ENCODE data around the gene ACSBG1.

Gene ACSBG1

DNA sequence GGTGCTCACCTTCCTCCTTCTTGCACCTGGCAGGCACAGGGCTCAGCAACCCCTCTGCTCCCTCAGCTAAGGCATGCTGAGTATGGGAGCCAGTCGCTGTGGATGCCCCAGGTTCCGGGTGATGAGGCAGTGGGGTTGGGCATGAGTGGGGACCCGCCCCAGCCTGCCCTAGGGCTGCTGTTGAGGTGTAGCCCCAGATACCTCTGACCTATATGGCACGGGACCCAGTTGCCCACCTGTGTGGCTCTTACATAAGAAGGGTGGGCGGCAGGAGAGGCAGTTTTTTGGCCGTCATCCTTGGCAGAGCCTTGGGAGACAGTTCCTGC, 21.0 kb downstream of the ACSBG1 start:
- TF ChIP-seq EZH2 (IDR thresholded peaks at IDR 0.05; ENCODE audit: borderline replicate concordance, low read depth, low read length, severe bottlenecking) (no peak), CTCF (IDR thresholded peaks at IDR 0.05; ENCODE audit: borderline replicate concordance, extremely low read depth, low read length, poor library complexity, severe bottlenecking) (no peak)
- no peaks in the 10 kb centered on the region for H3K9me3 ChIP-seq (ENCODE audit: insufficient read depth, low read length, severe bottlenecking)
- H3K4me2 ChIP-seq (ENCODE audit: insufficient read depth, low read length): no peak overlapping the region
- no peak overlapping the region for H2AFZ ChIP-seq (ENCODE audit: low read depth, low read length)
- H3K79me2 ChIP-seq (ENCODE audit: insufficient read depth, low read length): no peaks in the 10 kb centered on the region
- no peak overlapping the region for H3K9ac ChIP-seq (ENCODE audit: low read depth, low read length)
- H3K36me3 ChIP-seq (ENCODE audit: insufficient read depth, low read length): no peaks in the 10 kb centered on the region
- no peaks in the 10 kb centered on the region for H4K20me1 ChIP-seq (ENCODE audit: insufficient read depth, low read length)
- peaks cover 5% of the 10 kb centered on the region for H3K27me3 ChIP-seq (ENCODE audit: insufficient read depth, low read length, poor library complexity)
- ATAC-seq (ENCODE audit: insufficient read depth, low read depth) (no peak), DNase-seq (no peak)
- H3K27ac ChIP-seq (ENCODE audit: low read length): no peak overlapping the region
- H3K4me1 ChIP-seq (ENCODE audit: insufficient read depth, low read length): no peaks in the 10 kb centered on the region
- H3K4me3 ChIP-seq (ENCODE audit: low read depth in 1 of 2, low read length in 2 of 2): no peak overlapping the region

DNA sequence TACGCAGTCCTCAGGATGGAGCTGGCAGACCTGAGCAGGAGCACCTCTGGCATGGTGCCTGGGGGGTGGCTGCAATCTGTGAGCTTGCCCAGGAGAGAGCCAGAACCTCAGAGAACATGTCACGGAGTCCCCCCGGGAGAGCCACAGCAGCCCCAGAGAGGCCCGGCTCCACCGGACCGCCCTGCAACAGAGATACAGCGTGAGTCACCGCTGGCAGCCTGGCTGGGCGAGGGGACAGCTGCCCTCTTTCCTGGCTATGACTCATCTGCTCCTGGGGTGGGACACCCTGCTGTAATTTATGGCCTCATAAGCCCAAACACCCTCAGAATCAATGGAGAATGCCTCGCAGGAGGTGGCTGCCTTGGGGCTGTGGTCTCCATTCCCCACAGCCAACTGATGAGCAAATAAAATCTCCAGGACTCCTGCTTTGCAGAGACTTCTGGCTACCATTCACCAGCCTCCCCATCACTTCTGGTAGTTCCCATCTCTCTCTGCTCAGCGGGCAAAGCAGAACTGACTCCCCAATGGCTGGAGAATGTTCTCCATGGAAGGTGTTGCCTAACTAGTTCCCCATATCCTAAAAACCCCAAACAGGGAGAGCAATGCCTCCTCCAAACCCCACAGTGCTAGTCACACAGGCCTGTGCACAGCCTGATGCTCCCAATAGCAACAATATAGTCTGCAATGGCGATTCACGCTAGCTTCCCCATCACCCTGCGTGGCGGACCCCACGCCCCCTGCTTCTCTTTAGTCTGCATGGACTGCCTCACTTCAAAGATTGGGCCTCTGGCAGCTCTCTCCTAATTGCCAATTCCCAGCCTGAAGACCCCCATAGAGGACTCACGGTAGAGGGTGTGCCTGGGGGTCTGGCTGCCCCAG, 21.6 kb downstream of the ACSBG1 start:
- no peak for TF ChIP-seq CTCF (IDR thresholded peaks at IDR 0.05; ENCODE audit: borderline replicate concordance, extremely low read depth, low read length, poor library complexity, severe bottlenecking)
- TF ChIP-seq EZH2 (IDR thresholded peaks at IDR 0.05; ENCODE audit: borderline replicate concordance, low read depth, low read length, severe bottlenecking): no peak
- DNase-seq: no peak
- Histone ChIP-seq H3K4me2 (ENCODE audit: insufficient read depth, low read length) (no peak overlapping the region), H2AFZ (ENCODE audit: low read depth, low read length) (no peak overlapping the region), H3K9me3 (ENCODE audit: insufficient read depth, low read length, severe bottlenecking) (no peaks in the 10 kb centered on the region), H3K9ac (ENCODE audit: low read depth, low read length) (no peak overlapping the region), H3K4me3 (ENCODE audit: low read depth in 1 of 2, low read length in 2 of 2) (no peak overlapping the region), H3K36me3 (ENCODE audit: insufficient read depth, low read length) (no peaks in the 10 kb centered on the region), H3K79me2 (ENCODE audit: insufficient read depth, low read length) (no peaks in the 10 kb centered on the region), H4K20me1 (ENCODE audit: insufficient read depth, low read length) (no peaks in the 10 kb centered on the region), H3K4me1 (ENCODE audit: insufficient read depth, low read length) (no peaks in the 10 kb centered on the region), H3K27me3 (ENCODE audit: insufficient read depth, low read length, poor library complexity) (peaks cover 5% of the 10 kb centered on the region), H3K27ac (ENCODE audit: low read length) (no peak overlapping the region)
- no peak for ATAC-seq (ENCODE audit: insufficient read depth, low read depth)

GRCh38 chr15:78212008-78212407, 22.4 kb downstream of the ACSBG1 start:
- Histone ChIP-seq H4K20me1 (ENCODE audit: insufficient read depth, low read length) (no peaks in the 10 kb centered on the region), H3K4me3 (ENCODE audit: low read depth in 1 of 2, low read length in 2 of 2) (no peak overlapping the region), H3K79me2 (ENCODE audit: insufficient read depth, low read length) (no peaks in the 10 kb centered on the region), H3K4me1 (ENCODE audit: insufficient read depth, low read length) (no peaks in the 10 kb centered on the region), H3K27ac (ENCODE audit: low read length) (no peak overlapping the region), H3K9me3 (ENCODE audit: insufficient read depth, low read length, severe bottlenecking) (no peaks in the 10 kb centered on the region), H2AFZ (ENCODE audit: low read depth, low read length) (no peak overlapping the region), H3K4me2 (ENCODE audit: insufficient read depth, low read length) (no peak overlapping the region), H3K36me3 (ENCODE audit: insufficient read depth, low read length) (no peaks in the 10 kb centered on the region), H3K9ac (ENCODE audit: low read depth, low read length) (no peak overlapping the region), H3K27me3 (ENCODE audit: insufficient read depth, low read length, poor library complexity) (peaks cover 5% of the 10 kb centered on the region)
- ATAC-seq (ENCODE audit: insufficient read depth, low read depth) (no peak), DNase-seq (no peak)
- TF ChIP-seq CTCF (IDR thresholded peaks at IDR 0.05; ENCODE audit: borderline replicate concordance, extremely low read depth, low read length, poor library complexity, severe bottlenecking) (no peak), EZH2 (IDR thresholded peaks at IDR 0.05; ENCODE audit: borderline replicate concordance, low read depth, low read length, severe bottlenecking) (no peak)

All from DND-41 (cell line).